IMR-90 (cell line): ENCODE measurements around the gene IMPDH1. TPM values are rescaled to one million over a fixed set of nuclear protein-coding genes. Genes with fewer than 3 reads are reported as not detected.

ENCODE experiments used
- ATAC-seq: fragments of 200-7000 bp; cut with Tn5 transposase; 2 replicates; pipeline ENCODE4 v1.9.1; 2020; ENCODE audit warnings: low read depth, mild to moderate bottlenecking, moderate library complexity
- BruUV-seq: library from RNA; stranded (reverse); fragments of 400-500 nt; replicated peaks from 2 replicates; lab custom pipeline; 2021; lab: Mats Ljungman, UMichigan
- CTCF ChIA-PET: fragments of 300-600 bp; formaldehyde crosslinking; extraction: SDS; loops from one replicate; lab custom pipeline; 2021; ENCODE audit warnings: antibody characterized with exemption; lab: Yijun Ruan, JAX
- POLR2A ChIA-PET: fragments of 300-600 bp; sonication (Branson Sonifier 250); formaldehyde crosslinking; loops from one replicate; lab custom pipeline; 2022; ENCODE audit warnings: antibody characterized with exemption; ENCODE audit not compliant: unreplicated experiment; lab: Charles Lee
- DNase-seq: peaks from one replicate; pipeline ENCODE4 v3.0.0; 2013
- H2AFZ ChIP-seq: replicated peaks from 2 replicates; pipeline ENCODE3; 2013; ENCODE audit warnings: low read length, mild to moderate bottlenecking; ENCODE audit not compliant: poor library complexity
- H2AK5ac ChIP-seq: 2 replicates; pipeline ENCODE4 v1.6.1; 2013; ENCODE audit warnings: low read depth, low read length, inconsistent platforms
- H2AK9ac ChIP-seq: replicated peaks from 2 replicates; pipeline ENCODE3; 2013; ENCODE audit warnings: mild to moderate bottlenecking, low read depth, low read length, moderate library complexity; ENCODE audit not compliant: poor library complexity
- H2BK120ac ChIP-seq: 2 replicates; pipeline ENCODE4 v1.6.1; 2013; ENCODE audit warnings: low read depth, low read length, inconsistent platforms
- H2BK15ac ChIP-seq: 3 replicates; pipeline ENCODE4 v1.6.1; 2013; ENCODE audit warnings: low read depth, low read length, inconsistent platforms
- H2BK20ac ChIP-seq: 2 replicates; pipeline ENCODE4 v1.6.1; 2013; ENCODE audit warnings: low read depth, mild to moderate bottlenecking, inconsistent platforms, low read length, moderate library complexity
- H2BK5ac ChIP-seq: 2 replicates; pipeline ENCODE4 v1.6.1; 2013; ENCODE audit warnings: mild to moderate bottlenecking, low read depth, low read length, inconsistent platforms; ENCODE audit not compliant: poor library complexity, severe bottlenecking
- H3K14ac ChIP-seq: replicated peaks from 2 replicates; pipeline ENCODE4 v1.6.1; 2013; ENCODE audit warnings: low read depth, low read length, inconsistent platforms
- H3K18ac ChIP-seq: 2 replicates; pipeline ENCODE4 v1.6.1; 2013; ENCODE audit warnings: low read depth, low read length, control low read depth
- H3K23ac ChIP-seq: 2 replicates; pipeline ENCODE4 v1.6.1; 2013; ENCODE audit warnings: low read depth, low read length, inconsistent platforms
- H3K27ac ChIP-seq: 2 replicates; pipeline ENCODE4 v1.5.1; 2013; ENCODE audit warnings: mild to moderate bottlenecking, control low read depth, low read length; ENCODE audit not compliant: insufficient read depth
- H3K27me3 ChIP-seq: 2 replicates; pipeline ENCODE4 v1.6.1; 2013; ENCODE audit warnings: low read length; ENCODE audit not compliant: control insufficient read depth, insufficient read depth
- H3K36me3 ChIP-seq: 2 replicates; pipeline ENCODE4 v1.6.1; 2013; ENCODE audit warnings: low read length, mixed read lengths; ENCODE audit not compliant: control insufficient read depth, insufficient read depth
- H3K4ac ChIP-seq: 2 replicates; pipeline ENCODE4 v1.6.1; 2013; ENCODE audit warnings: low read depth, low read length, inconsistent platforms
- H3K4me1 ChIP-seq: 2 replicates; pipeline ENCODE4 v1.6.1; 2013; ENCODE audit warnings: low read length, mixed read lengths; ENCODE audit not compliant: control insufficient read depth, insufficient read depth
- H3K4me2 ChIP-seq: 2 replicates; pipeline ENCODE4 v1.6.1; 2013; ENCODE audit warnings: low read depth, mild to moderate bottlenecking, control low read depth, low read length, moderate library complexity
- H3K4me3 ChIP-seq: 2 replicates; pipeline ENCODE4 v1.5.1; 2013; ENCODE audit warnings: low read depth, mild to moderate bottlenecking, control low read depth, low read length, moderate library complexity; ENCODE audit not compliant: insufficient read depth
- H3K56ac ChIP-seq: 2 replicates; pipeline ENCODE4 v1.6.1; 2013; ENCODE audit warnings: low read length, inconsistent platforms; ENCODE audit not compliant: insufficient read depth; ENCODE audit errors: extremely low read depth
- H3K79me1 ChIP-seq, 2 experiments: 2 replicates each; pipeline ENCODE4 v1.6.1; 2013; ENCODE audit warnings: low read length in 2 of 2, inconsistent platforms in 1 of 2, low read depth in 1 of 2
- H3K9ac ChIP-seq: 2 replicates; pipeline ENCODE4 v1.6.1; 2013; ENCODE audit warnings: low read depth, low read length, control low read depth
- H3K9me1 ChIP-seq: 2 replicates; pipeline ENCODE4 v1.6.1; 2013; ENCODE audit warnings: low read length, inconsistent platforms; ENCODE audit not compliant: insufficient read depth
- H3K9me3 ChIP-seq: 2 replicates; pipeline ENCODE4 v1.6.1; 2013; ENCODE audit warnings: low read length; ENCODE audit not compliant: control insufficient read depth, insufficient read depth
- H4K20me1 ChIP-seq: 2 replicates; pipeline ENCODE4 v1.6.1; 2013; ENCODE audit warnings: low read length, inconsistent platforms; ENCODE audit not compliant: insufficient read depth
- H4K5ac ChIP-seq: 2 replicates; pipeline ENCODE4 v1.6.1; 2013; ENCODE audit warnings: mild to moderate bottlenecking, low read depth, low read length, control low read depth
- H4K8ac ChIP-seq, 2 experiments: 2 replicates each; pipeline ENCODE4 v1.6.1; 2013; ENCODE audit warnings: low read depth in 2 of 2, low read length in 2 of 2, control low read depth in 1 of 2, inconsistent platforms in 1 of 2
- H4K91ac ChIP-seq: 2 replicates; pipeline ENCODE4 v1.6.1; 2013; ENCODE audit warnings: low read depth, low read length, inconsistent platforms; ENCODE audit not compliant: insufficient read depth
- BHLHE40 ChIP-seq: fragments of 150-350 bp; IDR thresholded peaks from 2 replicates; pipeline ENCODE4 v1.6.1; 2016; ENCODE audit warnings: mild to moderate bottlenecking, low read depth, low read length
- CEBPB ChIP-seq: IDR thresholded peaks from 2 replicates; pipeline ENCODE4 v1.6.1; 2012; ENCODE audit warnings: low read depth, low read length, improper control_type of control experiment
- CHD1 ChIP-seq: IDR thresholded peaks from 2 replicates; pipeline ENCODE4 v1.6.1; 2012; ENCODE audit warnings: low read depth, low read length, improper control_type of control experiment
- FOS ChIP-seq: fragments of 150-350 bp; IDR thresholded peaks from 2 replicates; pipeline ENCODE4 v1.6.1; 2016; ENCODE audit warnings: low read depth, low read length
- MAFK ChIP-seq: IDR thresholded peaks from 2 replicates; pipeline ENCODE4 v1.6.1; 2012; ENCODE audit warnings: low read depth, low read length, improper control_type of control experiment
- MAZ ChIP-seq: IDR thresholded peaks from 2 replicates; pipeline ENCODE4 v1.6.1; 2012; ENCODE audit warnings: low read depth, mild to moderate bottlenecking, low read length, improper control_type of control experiment, moderate library complexity, borderline replicate concordance
- MXI1 ChIP-seq: IDR thresholded peaks from 2 replicates; pipeline ENCODE4 v1.6.1; 2012; ENCODE audit warnings: low read depth, mild to moderate bottlenecking, low read length, moderate library complexity, borderline replicate concordance
- NFE2L2 ChIP-seq: fragments of 150-350 bp; IDR thresholded peaks from 2 replicates; pipeline ENCODE4 v1.6.1; 2016; ENCODE audit warnings: low read depth, mild to moderate bottlenecking, low read length
- POLR2A ChIP-seq: IDR thresholded peaks from 2 replicates; pipeline ENCODE4 v1.6.1; 2012; ENCODE audit warnings: mild to moderate bottlenecking, low read depth, low read length
- RAD21 ChIP-seq: IDR thresholded peaks from 2 replicates; pipeline ENCODE4 v1.6.1; 2012; ENCODE audit warnings: low read length, improper control_type of control experiment
- RCOR1 ChIP-seq: IDR thresholded peaks from 2 replicates; pipeline ENCODE4 v1.6.1; 2012; ENCODE audit warnings: mild to moderate bottlenecking, low read length, improper control_type of control experiment; ENCODE audit not compliant: insufficient replicate concordance
- RFX5 ChIP-seq: IDR thresholded peaks from 2 replicates; pipeline ENCODE4 v1.8.0; 2012; ENCODE audit warnings: low read depth, mild to moderate bottlenecking, low read length, moderate library complexity
- SMC3 ChIP-seq: fragments of 150-350 bp; IDR thresholded peaks from 2 replicates; pipeline ENCODE4 v1.6.1; 2016; ENCODE audit warnings: low read depth, mild to moderate bottlenecking, antibody characterized with exemption, low read length, moderate library complexity
- WGBS, 2 experiments: methylation state at CpG; one replicate each; pipeline versions ENCODE4 v1.1.5 to v1.1.7; 2013; ENCODE audit warnings: missing lambda C conversion rate in 2 of 2; ENCODE audit not compliant: insufficient read length in 1 of 2; ENCODE audit errors: extremely low coverage in 2 of 2; 5-methylcytosine and 5-hydroxymethylcytosine counted together
- dilution Hi-C: fragments of 300-500 bp; cut with HindIII; formaldehyde crosslinking; loops from one replicate; pipeline ENCODE4 v1.14.3; 2018; ENCODE audit warnings: low sequenced_read_pairs; ENCODE audit not compliant: unreplicated experiment
- in situ Hi-C: fragments of 300-500 bp; cut with MboI; formaldehyde crosslinking; loops from 3 replicates; pipeline ENCODE4 v1.14.3; 2019; ENCODE audit warnings: low sequenced_read_pairs, inconsistent platforms, mixed read lengths
- intact Hi-C: fragments of 100-400 bp; cut with micrococcal nuclease; formaldehyde crosslinking; loops from 2 replicates; pipeline ENCODE4 v1.10.0; 2022
- polyA plus RNA-seq, 3 experiments: library from polyadenylated mRNA; depleted of rRNA; stranded (reverse); fragments of >200 nt; gene quantifications; 2 replicates each; pipeline ENCODE4 v1.2.3, GENCODE V29; 2012; ENCODE audit warnings: low replicate concordance in 1 of 3
- total RNA-seq: library from RNA; depleted of rRNA; stranded (reverse); fragments of >200 nt; gene quantifications from 2 replicates; pipeline ENCODE4 v1.2.3, GENCODE V29; 2012
- TF ChIP-seq, protein P1 (sequence below): conservative IDR thresholded peaks from 2 replicates; pipeline ENCODE4 v1.5.1; 2012; ENCODE audit warnings: mild to moderate bottlenecking, low read depth, low read length, improper control_type of control experiment
- TF ChIP-seq, protein P2 (sequence below): fragments of 150-350 bp; IDR thresholded peaks from 2 replicates; pipeline ENCODE4 v1.6.1; 2017; ENCODE audit warnings: mild to moderate bottlenecking, antibody characterized with exemption, low read length, low read depth
- TF ChIP-seq, protein P3 (sequence below): fragments of 150-350 bp; IDR thresholded peaks from 2 replicates; pipeline ENCODE4 v1.6.1; 2016; ENCODE audit warnings: low read depth, mild to moderate bottlenecking, low read length, moderate library complexity, borderline replicate concordance

Gene IMPDH1
- total and polyA plus RNA-seq, 2 of the 4 experiments (the other 2 are of a cell fraction): 49.5 to 69.3 TPM

DNA sequence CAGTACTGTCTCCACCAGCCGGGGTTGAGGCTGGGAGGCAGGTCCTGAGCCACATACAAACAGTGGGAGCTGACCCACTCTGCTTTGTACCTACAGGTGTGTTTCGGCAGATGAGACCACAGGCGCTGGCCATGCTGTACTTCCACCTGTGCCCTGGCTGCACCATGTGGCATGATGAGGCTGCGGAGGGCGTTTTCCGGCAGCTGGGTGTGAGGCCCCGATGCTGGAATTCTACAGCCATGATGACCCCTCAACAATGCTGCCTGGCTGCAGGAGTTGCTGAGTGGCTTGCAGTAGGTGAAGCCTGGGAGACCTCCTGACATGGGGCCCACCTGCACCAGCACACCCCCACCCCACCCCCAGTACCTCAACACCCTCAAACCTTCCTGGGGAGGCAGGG is 18.0 kb downstream of the IMPDH1 start:
- peaks cover 9% of the 10 kb centered on the region; the same call in 1 of the 2 replicates for H4K20me1 ChIP-seq
- no peak overlapping the region for H3K23ac ChIP-seq
- no peak overlapping the region for H3K4me3 ChIP-seq
- no peak overlapping the region for H3K14ac ChIP-seq
- ChIA-PET CTCF (interaction anchor here (1.1 to 2.5 kb wide), 2 partner anchors 35 to 44 kb away, joined by 3 to 12 read pairs; no protein-coding TSS in a partner anchor), POLR2A (no interaction called here)
- H3K4me2 ChIP-seq: no peak overlapping the region
- no peak overlapping the region for H3K27ac ChIP-seq
- H2AK5ac ChIP-seq: no peak overlapping the region
- no peak overlapping the region for H2AFZ ChIP-seq
- intact Hi-C loops: no loop called here
- WGBS, 2 experiments: 100% methylated on average over 4 of the region's 7 CpGs; no CpG with 5 or more reads in 1 of the 2 experiments
- TF ChIP-seq CHD1 (no peak), NFE2L2 (no peak), MAZ (no peak), POLR2A (no peak), CEBPB (no peak), MXI1 (no peak), BHLHE40 (no peak), MAFK (no peak), RFX5 (no peak), RCOR1 (no peak), RAD21 (no peak), FOS (no peak), SMC3 (no peak)
- TF ChIP-seq, protein P1, sequence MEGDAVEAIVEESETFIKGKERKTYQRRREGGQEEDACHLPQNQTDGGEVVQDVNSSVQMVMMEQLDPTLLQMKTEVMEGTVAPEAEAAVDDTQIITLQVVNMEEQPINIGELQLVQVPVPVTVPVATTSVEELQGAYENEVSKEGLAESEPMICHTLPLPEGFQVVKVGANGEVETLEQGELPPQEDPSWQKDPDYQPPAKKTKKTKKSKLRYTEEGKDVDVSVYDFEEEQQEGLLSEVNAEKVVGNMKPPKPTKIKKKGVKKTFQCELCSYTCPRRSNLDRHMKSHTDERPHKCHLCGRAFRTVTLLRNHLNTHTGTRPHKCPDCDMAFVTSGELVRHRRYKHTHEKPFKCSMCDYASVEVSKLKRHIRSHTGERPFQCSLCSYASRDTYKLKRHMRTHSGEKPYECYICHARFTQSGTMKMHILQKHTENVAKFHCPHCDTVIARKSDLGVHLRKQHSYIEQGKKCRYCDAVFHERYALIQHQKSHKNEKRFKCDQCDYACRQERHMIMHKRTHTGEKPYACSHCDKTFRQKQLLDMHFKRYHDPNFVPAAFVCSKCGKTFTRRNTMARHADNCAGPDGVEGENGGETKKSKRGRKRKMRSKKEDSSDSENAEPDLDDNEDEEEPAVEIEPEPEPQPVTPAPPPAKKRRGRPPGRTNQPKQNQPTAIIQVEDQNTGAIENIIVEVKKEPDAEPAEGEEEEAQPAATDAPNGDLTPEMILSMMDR: no peak
- TF ChIP-seq, protein P2, sequence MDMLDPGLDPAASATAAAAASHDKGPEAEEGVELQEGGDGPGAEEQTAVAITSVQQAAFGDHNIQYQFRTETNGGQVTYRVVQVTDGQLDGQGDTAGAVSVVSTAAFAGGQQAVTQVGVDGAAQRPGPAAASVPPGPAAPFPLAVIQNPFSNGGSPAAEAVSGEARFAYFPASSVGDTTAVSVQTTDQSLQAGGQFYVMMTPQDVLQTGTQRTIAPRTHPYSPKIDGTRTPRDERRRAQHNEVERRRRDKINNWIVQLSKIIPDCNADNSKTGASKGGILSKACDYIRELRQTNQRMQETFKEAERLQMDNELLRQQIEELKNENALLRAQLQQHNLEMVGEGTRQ: no peak
- TF ChIP-seq, protein P3, sequence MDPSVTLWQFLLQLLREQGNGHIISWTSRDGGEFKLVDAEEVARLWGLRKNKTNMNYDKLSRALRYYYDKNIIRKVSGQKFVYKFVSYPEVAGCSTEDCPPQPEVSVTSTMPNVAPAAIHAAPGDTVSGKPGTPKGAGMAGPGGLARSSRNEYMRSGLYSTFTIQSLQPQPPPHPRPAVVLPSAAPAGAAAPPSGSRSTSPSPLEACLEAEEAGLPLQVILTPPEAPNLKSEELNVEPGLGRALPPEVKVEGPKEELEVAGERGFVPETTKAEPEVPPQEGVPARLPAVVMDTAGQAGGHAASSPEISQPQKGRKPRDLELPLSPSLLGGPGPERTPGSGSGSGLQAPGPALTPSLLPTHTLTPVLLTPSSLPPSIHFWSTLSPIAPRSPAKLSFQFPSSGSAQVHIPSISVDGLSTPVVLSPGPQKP: no peak
- H3K56ac ChIP-seq: no peak overlapping the region
- DNase-seq (no peak), ATAC-seq (no peak)
- no TSS peak for BruUV-seq
- H4K91ac ChIP-seq: no peak overlapping the region
- no peak overlapping the region for H4K5ac ChIP-seq
- no peak overlapping the region for H2AK9ac ChIP-seq
- no peak overlapping the region for H3K4ac ChIP-seq
- dilution Hi-C loops: no loop called here
- H3K36me3 ChIP-seq: peaks cover 39% of the 10 kb centered on the region
- H2BK120ac ChIP-seq: no peak overlapping the region
- H2BK5ac ChIP-seq: no peak overlapping the region
- H3K9me3 ChIP-seq: no peaks in the 10 kb centered on the region
- no peak overlapping the region for H3K18ac ChIP-seq
- H2BK20ac ChIP-seq: no peak overlapping the region
- H3K27me3 ChIP-seq: peaks cover 15% of the 10 kb centered on the region
- H4K8ac ChIP-seq: no peak overlapping the region
- no peaks in the 10 kb centered on the region for H3K9me1 ChIP-seq
- in situ Hi-C loops: no loop called here
- no peaks in the 10 kb centered on the region for H3K79me1 ChIP-seq
- H2BK15ac ChIP-seq: no peak overlapping the region
- H3K9ac ChIP-seq: no peak overlapping the region
- H3K4me1 ChIP-seq: no peaks in the 10 kb centered on the region
